PC-9 (cell line): Measurements from ENCODE around the gene ACP4.

Source experiments
- EZH2 ChIP-seq: fragments of 200-600 bp; sonication (generic); IDR thresholded peaks from 2 replicates; pipeline ENCODE4 v1.8.0; 2017; ENCODE audit warnings: antibody characterized with exemption, low read depth
- TF ChIP-seq, protein P1 (sequence below): fragments of 200-600 bp; sonication (generic); conservative IDR thresholded peaks from 2 replicates; pipeline ENCODE4 v1.6.1; 2017; ENCODE audit warnings: mixed run types, antibody characterized with exemption, mild to moderate bottlenecking, moderate library complexity

DNA sequence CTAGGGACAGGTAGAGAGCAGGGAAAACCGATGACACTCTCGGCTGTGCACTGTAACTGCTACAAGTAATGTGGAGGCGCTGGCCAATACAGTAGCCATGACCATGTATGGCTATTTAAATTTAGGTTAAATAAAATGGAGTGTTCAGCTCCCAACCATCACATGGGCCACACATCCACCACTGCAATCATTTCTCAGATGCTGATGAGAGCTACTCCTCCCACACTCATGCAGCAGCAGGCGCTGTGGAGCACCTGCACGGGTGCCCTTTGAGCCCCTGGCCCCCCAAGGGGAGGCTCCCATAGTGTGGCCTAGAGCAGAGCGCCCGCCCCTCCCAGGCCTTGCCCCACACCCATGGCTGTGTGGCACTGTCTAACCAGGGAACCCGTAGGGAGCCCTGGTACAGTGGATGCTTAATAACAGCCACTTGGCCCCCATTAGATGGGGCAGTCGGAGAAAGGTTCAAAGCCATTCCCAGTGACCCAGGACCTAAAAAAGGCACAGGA is 6.0 kb downstream of the ACP4 start:
- TF ChIP-seq, protein P1, sequence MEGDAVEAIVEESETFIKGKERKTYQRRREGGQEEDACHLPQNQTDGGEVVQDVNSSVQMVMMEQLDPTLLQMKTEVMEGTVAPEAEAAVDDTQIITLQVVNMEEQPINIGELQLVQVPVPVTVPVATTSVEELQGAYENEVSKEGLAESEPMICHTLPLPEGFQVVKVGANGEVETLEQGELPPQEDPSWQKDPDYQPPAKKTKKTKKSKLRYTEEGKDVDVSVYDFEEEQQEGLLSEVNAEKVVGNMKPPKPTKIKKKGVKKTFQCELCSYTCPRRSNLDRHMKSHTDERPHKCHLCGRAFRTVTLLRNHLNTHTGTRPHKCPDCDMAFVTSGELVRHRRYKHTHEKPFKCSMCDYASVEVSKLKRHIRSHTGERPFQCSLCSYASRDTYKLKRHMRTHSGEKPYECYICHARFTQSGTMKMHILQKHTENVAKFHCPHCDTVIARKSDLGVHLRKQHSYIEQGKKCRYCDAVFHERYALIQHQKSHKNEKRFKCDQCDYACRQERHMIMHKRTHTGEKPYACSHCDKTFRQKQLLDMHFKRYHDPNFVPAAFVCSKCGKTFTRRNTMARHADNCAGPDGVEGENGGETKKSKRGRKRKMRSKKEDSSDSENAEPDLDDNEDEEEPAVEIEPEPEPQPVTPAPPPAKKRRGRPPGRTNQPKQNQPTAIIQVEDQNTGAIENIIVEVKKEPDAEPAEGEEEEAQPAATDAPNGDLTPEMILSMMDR, result no peak
- no peak for TF ChIP-seq EZH2
